HG03457 (cell line): ENCODE data around the gene HUNK.
"Not testable (repeated sequence)": the region's sequence is repeated elsewhere in the genome, so short reads cannot be mapped to it uniquely, and the experiment has no call there.

Experiments used
- ATAC-seq: cut with Tn5 transposase; IDR thresholded peaks from one replicate; pipeline ENCODE4 v1.9.1; 2021; ENCODE audit warnings: moderate number of reproducible peaks; ENCODE audit not compliant: unreplicated experiment

The HUNK gene

DNA sequence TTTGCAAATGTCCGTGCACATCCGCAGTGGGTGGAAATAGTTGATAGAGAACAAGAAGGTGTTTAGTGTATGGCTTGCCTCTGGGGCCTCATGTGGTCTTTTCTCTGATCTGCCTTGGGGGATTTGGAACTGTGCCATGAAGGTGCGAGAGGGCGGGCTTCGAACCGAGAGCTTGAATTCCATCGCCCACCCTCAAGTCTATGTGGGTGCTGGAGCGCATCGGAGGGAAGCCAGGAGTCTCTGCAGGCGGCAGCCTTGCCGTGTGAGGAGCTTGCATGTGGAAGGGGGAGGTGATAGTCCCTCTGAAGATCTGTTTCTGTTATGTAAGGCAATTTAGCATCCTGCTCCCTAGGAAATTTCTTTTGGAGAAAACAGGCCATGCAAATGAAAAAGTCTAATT, 119.6 kb downstream of the HUNK start:
- ATAC-seq = no peak

DNA sequence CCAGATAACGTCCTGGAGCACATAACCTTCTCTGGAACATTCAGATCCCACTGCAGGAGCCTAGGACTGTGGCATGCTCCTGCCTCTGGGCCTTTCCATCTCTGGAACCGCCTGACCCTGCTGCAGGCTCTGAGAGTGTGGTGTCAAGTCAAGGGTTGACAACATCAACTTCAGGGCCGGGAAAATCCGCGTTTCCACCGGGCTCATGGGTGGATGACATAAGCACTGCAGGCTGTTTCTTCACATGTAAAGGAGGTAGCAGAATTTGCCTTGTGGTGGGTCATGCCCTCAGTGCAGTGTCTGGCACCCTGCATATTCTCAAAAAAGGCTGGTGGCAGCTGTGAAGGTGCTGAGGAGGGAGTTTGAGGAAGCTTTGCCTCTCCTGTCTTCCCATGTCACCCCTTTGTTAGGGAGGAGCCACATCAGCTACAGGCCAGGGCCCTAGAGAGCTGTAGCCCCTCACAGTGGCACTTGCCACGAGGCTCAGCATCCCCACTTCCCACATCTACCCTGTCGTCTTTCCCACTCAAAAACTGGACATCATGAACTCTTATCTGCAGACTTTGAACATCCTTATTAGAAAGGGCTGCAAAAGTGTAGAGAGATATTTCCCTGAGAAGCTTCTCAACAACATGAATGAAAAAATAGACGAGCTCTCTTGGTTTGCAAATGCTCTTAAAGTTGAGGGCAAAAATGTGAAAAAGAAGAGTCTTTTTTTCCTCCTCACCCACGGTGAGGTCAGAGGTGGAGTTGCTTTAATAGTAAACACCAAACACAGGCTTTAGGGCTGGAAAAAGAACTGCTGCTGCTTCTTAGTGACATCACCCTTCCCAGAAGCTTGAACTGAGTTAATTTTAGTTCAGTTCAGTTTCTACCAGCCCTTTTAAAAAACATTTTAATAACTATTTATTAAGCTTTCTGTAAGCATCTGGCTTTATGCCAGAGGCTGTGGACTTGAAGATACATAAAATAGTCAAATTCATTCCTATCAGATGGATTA, 121.3 kb downstream of the HUNK start:
- ATAC-seq = no peak

DNA sequence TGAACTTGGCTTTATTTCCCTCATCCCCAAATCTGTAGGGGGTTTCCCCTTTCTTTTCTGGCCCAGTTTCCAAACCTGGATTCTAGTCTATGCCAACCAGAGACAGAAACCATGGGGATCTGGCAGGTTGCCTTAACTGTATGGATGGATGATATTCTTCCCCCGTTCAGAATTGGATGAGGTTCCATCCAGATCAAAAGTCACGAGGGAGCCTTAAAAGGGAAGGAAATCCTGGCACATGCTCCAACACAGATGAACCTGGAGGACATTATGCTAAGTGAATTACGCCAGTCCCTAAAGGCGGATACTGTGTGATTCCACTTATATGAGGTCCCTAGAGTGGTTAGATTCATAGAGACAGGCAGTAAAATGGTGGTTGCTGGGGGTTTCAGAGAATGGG, 124.4 kb downstream of the HUNK start:
- no peak for ATAC-seq

DNA sequence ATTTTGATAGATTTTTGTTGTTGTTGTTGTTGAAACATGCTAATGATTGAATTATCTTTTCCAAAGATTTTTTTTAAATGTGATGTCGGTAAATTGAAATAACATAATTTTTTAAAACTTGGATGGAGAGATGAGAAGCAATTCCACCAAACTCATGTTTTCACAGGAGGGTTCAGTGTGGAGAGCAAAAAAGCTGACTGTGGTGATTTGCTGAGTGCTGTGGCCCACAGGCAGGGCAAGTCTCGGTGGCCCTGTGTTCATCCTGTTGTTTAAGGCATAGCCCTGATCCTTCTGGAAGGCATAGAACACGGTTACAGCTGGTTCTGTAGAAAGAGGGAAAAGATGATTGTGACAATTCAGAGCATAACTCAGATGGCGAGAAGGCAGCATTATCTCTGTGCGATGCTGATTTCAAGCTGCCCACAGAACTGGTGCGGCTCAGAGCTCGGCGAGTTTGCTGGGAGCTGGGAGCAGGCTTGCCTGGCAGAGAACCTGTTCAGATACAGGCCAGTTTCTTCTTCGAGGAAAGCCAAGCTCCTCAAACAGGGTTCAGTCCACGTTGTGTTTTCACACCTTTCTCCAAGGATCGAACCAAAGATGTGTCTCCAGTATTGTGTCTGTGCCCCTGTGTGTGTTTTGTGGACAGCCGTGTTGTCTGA, 127.1 kb downstream of the HUNK start:
- no peak for ATAC-seq

DNA sequence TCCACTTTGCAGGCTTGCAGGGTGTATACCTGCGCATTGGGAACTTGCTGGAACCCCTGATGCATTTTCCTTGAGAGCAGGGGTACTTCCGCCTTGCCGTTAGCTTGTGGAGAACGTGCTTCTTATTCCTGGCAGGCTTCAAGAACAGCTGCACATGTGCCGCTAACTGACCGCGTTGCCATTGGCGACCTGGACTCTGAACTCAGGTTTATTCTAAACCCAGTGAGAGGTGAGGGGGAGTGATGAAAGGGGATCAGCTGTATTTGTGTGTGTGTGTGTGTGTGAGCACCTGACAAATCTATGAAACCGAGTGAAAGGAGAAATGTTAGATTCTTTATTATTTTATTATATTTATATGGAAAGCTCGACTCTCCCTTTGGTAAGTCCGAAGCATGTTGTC, 128.6 kb downstream of the HUNK start:
- ATAC-seq = no peak

DNA sequence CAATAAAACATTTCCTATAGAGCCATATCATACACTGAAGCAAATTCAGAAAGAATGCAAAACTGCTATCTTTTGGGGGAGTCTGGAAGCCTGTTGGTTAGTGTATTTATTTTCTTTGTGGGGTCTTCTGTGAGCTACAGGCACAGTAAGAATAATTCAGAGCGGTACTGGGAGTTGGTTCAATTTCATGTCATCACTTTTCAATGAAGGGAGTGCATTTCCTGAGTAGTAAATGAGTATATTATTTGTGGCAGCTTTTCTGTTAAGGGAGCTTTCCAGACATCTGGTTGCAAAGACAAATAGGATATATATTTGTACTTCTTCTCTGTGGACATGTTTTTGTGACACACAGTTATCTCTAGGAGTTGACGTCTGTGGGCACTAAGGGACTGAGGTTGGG, 130.6 kb downstream of the HUNK start:
- ATAC-seq = no peak

DNA sequence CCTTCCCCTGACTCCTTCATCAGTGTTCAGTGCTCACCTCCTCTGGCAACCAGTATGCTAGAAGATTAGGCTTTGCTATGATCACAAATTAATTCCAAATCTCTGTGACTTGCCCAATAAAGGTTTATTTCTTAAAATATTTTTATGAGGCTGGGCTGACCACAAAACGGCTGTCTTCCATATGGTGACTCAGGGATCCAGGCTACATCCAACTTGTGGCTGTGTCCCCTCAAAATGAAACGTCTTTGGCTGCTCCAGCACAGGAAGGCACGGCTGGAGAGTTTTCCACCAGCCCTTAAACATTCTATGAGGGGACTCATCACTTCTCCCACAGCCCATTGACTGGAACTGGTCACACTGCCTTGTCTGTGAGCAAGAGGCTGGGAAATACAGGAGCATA, 131.5 kb downstream of the HUNK start:
- no peak for ATAC-seq

DNA sequence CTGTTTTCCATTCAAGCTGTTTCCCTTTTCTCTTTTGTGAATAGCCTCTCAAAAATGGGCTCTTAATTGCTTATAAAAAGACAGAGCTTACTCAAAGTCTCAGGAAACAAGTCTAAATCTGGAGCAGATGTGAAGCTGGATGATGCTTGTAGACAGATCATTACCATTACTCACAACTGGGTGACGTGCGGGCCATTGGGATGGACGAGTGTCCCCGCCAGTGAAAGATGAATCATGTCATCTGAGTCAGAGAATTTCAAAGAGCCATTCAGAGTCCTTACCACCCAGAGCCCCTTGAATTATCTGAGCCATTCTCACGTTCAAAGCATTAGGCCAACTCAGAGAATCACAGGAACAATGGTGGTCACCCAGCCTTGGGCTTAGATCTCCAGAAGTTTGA, 134.6 kb downstream of the HUNK start:
- no peak for ATAC-seq

DNA sequence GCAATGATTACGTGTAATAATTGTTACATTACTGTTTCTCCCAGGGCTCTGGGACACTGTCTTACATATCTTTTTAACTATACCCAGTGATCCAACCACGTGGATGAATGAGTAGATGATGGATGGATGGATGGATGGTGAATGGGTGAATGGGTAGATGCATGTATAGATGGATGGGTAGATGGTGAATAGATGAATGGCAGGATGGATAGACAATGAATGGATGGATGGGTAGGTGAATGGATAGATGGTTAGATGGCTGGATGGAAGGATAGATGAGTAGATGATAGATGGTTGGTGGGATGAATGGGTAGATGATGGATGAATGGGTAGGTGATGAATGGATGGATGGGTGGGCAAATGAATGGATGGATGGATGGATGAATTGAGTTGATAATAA, 135.9 kb downstream of the HUNK start:
- no peak for ATAC-seq

DNA sequence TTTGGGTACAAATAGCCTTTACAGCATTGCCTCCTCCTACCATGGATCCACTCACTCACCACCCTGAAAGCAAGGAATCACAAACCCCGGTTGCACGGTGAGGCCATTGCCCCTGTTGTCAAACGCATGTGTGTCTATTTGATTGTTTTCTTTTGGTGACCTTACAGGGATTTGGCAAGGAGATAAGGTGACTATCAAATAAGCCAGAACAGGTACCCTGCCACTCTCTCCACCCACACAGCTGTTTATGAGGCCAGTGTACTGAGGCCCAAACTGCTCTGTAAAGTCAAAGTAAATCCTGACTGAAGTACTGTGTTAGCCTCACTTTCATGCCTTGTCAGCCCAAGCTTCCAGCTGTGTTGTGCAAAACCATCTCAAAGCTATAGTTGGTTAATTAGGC, 136.4 kb downstream of the HUNK start:
- ATAC-seq = no peak

DNA sequence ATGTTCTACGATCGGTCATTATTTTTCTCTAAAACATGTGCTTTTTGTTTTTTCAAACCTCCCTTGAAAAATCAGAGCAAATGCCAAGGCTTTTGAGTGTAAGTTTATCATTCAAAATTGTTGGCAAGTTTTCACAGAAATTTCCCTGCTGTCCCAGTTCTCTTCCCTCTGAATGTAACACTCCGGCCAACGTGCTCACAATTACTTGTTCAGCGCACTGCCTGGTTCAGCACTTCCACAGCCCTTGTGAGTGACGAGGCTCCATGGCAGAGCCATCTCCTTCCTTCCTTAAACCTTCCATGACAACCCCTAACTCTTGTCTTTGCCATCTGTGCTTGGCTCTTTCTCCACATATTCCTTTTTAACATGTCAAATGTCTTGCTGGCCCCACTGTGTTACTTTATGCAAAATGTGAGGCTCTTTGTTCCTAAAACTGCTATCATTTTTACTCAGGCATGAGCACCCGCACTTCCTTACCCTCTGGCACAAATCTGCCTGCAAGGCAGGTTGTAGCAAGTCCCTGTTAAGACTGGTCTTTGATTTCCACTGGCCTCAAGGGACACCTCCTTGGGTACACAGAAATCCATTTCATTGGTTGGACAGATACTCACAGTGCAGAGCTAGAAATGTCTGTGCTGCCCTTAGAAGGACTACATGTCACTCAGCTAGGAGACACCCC, 142.8 kb downstream of the HUNK start:
- ATAC-seq = no peak

DNA sequence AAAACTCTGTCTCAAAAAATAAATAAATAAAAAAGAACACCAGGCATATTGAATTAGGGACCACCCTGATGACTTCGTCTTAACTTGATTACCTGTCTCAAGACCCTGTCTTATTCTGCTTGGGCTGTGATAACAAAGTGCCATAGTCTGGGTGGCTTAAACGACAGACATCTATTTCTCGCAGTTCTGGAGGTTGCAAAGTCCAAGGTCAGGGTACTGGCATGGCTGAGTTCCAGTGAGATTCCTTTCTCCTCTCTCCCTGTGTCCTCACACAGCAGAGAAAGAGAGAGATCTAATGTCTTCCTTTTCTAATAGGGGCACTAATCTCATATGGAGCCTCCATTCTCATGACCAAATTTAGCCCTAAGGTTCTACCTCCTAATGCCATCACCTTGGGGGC, 145.6 kb downstream of the HUNK start:
- no peak for ATAC-seq

DNA sequence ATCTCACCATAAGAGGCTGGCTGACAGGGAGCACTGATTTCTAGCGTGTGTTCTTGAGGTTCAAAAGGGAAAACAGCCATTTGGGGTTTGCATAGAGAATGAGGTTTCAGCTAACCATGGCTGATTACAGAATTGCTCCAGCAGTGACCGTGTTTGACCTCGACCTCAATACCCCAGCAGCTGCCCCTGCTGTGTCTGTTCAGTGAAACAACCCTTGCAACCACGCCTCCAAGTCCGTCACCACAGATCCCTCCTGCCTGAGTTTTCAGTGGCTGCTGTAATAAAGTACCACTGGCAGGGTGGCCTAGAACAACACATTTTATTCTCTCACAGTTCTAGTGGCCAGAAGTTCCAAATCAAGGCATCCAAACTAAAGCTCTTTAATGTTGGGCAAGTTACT, 147.7 kb downstream of the HUNK start:
- ATAC-seq = no peak

DNA sequence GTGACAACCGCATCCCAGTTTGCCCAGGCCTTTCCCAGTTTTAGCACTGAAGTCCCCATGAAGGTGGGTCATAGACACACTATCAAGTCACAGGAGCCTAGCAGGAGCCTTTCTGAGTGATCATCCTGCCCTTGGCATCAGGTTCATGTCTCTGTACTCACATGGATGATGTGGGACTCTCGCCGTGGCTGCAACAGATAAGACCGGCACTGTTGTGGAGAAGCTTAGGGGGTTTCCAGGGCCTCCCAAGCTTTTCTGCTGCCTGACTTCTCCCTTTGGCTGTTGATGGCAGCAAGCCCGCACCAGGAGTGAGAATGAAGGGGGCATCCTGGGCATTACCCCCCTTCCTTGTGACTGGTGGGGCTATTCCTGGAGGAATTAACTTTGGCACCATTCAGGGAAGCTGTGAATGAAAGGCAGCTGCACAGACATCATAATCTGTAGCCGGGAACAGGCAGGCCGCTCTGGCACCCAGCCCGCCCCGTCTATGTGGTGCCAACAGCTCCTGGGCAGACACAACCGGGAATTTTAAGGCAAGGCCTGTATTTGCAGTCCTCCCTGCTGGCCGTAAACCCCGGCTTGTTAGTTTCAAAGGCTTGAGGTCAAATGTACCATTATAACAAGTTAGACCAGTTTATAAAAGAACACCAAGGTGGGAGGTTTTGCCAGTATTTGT, 148.6 kb downstream of the HUNK start:
- ATAC-seq = no peak

DNA sequence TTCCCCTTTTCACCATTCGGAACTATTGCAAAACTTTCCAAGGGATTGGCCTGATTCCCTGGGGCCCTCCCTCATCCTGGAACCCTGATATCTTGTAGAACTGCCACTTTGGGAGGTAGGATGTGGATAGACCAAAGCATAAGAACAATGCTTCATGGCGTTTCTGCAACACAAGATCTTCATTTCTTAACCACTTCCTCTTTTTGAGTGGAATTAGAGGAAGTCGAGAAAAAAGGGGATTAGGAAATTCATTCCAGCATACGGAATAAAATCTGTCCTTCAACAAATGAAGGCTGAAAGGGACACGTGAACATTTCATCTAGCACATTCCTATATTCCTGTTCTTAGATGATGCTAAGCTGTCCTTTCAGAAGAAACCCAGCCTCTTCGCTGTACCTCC, 149.3 kb downstream of the HUNK start:
- ATAC-seq = no peak

DNA sequence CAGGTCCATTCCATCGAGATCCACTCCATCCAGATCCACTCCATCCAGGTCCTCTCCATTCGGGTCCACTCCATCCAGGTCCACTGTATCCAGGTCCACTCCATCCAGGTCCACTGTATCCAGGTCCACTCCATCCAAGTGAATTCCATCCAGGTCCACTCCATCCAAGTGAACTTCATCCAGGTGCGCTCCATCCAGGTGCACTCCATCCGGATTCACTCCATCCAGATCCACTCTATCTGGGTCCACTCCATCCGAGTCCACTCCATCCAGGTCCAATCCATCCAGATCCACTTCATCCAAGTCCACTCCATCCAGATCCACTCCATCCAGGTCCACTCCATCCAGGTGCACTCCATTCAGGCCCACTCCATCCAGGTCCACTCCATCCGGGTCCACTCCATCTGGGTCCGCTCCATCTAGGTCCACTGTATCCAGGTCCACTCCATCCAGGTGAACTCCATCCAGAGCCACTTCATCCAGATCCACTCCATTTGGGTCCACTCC, 157.4 kb downstream of the HUNK start:
- ATAC-seq = no peak

DNA sequence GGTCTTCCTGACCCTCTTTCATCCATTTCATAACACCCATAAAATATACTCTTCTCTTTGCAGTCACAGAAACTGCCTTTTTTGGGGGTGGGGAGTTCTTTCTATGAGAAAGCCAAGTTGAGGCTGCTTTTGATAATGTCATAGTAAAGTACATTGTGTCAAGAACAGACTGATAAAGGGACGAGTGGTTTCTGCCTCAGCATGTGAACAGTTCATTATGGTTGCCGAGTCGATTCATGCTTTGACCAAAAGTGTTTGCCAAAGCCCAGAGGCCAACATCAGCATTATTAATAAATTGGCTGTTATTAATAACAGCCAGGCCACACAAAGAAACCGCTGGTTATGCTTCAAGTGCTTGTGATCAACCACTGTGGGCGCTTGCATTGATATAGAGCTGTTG, 162.0 kb downstream of the HUNK start:
- no peak for ATAC-seq

DNA sequence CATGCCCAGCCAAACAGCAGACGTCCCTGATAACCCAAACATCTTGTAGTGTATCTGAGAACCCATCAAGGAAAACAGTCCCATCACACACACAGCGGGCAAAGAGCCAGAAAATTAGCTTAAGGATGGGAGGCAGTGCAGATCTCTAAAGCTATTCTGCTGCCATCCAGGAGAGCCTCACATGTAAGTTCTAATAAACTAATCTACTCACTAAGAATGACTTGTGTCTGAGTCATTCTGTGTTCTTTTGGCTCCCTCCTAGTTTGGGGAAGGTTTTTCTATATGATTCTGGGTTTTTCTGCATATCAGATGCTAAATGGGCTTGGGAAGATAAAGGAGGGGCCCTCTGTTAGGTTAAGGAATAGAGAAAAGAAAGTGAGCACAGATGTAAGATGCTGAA, 162.8 kb downstream of the HUNK start:
- no peak for ATAC-seq

DNA sequence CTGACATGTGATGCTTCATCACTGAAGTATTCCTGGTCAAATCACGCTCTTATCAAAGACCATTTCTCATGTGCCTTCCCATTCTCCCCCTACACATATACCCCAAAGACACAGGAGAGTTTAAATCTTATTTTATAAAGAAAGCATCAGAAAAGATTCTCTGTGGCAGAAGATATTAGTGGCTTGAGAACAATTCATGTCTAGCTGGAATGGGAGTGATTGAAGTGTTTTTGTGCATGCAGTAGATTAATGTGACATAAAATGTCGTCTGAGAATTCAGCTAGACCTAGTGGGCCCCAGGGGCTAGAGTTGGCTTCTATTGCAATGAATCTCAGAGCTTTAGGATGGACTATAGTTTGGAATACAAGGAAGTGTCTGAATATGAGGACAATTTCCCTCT, 163.9 kb downstream of the HUNK start:
- no peak for ATAC-seq

DNA sequence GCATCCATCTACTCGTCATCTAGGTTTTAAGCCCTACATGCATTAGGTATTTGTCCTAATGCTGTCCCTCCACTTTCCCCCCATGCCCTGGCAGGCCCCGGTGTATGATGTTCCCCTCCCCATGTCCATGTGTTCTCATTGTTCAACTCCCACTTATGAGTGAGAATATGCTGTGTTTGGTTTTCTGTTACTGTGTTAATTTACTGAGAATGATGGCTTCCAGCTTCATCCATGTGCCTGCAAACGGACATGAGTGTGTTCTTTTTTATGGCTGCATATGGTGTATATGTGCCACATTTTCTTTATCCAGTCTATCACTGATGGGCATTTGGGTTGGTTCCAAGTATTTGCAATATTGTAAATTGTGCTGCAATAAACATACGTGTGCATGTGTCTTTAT, 165.9 kb downstream of the HUNK start:
- not testable (repeated sequence) for ATAC-seq

DNA sequence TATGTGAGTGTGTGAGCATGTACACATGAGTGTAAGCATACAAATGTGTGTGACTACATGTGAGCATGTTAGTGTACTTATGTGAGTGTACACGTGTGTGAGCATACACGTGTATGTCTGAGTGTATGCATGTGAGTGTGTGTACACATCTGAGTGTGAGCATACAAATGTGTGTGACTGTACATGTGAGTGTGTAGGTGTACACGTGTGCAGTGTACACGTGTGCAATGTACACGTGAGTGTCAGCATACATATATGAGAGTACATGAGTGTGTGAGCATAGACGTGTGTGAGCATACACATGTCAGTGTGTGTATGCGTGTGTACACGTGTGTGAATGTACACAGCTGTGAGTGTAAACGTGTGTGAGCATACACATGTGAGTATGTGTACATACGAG, 170.6 kb downstream of the HUNK start:
- no peak for ATAC-seq
